Fibroblast of the aortic adventitia (primary cell): ENCODE results near the gene CSRP2. TPM values are rescaled to one million over a fixed set of nuclear protein-coding genes. Genes with fewer than 3 reads are reported as not detected.

Experiments used
- DNase-seq: peaks from one replicate; pipeline ENCODE4 v3.0.0-alpha.2; 2010; ENCODE audit warnings: low read depth
- H3K4me3 ChIP-seq: 2 replicates; pipeline ENCODE4 v1.5.1; 2011; ENCODE audit warnings: low read depth, mild to moderate bottlenecking, control low read depth, low read length, moderate library complexity
- CTCF ChIP-seq: IDR thresholded peaks from 2 replicates; pipeline ENCODE4 v1.5.1; 2011; ENCODE audit warnings: mild to moderate bottlenecking, low read length, control low read depth, inconsistent platforms; ENCODE audit not compliant: insufficient read depth
- total RNA-seq: library from RNA; depleted of rRNA; stranded (reverse); fragments of >200 nt; gene quantifications from 2 replicates; pipeline ENCODE4 v1.2.3, GENCODE V29; 2012; ENCODE audit warnings: low replicate concordance

Gene CSRP2
- 6.1 and 26.7 TPM in 2 replicates for total RNA-seq

- peak within 1 kb of the TSS; percentile 74 for H3K4me3 ChIP-seq
These were observed at the start of gene CSRP2 for GRCh38 chr12:76878899-76879709. TSS of gene CSRP2 (minus strand) at chr12:76879019. CDS start at chr12:76866260, 12,759 bp downstream.

DNA sequence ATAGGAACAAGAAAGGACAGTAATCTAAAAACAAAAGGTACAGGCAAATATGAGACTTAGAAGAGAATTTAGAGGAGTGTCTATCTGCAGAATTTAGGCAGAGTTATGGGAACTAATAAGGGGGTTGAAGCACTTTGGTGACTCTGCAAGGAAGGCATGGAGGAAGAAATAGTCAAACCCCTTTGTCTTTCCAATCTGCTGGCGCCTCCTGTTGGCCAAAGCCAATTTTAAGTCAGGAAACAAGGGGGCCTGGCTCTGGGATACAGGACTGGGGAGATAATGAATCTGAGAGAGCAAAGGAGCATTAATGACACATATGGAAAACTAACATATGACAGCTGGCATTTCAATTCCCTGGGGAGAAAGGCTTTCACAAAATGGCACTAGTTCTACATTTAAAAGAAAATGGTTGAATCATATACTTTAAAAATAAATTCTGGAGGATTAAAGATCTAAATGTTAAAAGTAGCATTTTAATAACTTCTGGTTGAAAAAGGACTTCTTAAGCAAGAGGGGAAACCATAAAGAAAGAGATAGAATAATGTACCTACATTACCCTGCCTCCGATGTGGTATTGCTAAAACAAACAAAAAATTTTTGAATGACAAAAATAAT is 48.5 kb upstream of the CSRP2 start:
- H3K4me3 ChIP-seq, result no peak overlapping the region
- peak; percentile 69 for DNase-seq
- TF ChIP-seq CTCF, result peak; percentile 74

More at GRCh38 chr12:76878899-76879709, at the start of gene CSRP2:
- peak; percentile 74 for DNase-seq
- TF ChIP-seq CTCF, result peak; percentile 50

DNA sequence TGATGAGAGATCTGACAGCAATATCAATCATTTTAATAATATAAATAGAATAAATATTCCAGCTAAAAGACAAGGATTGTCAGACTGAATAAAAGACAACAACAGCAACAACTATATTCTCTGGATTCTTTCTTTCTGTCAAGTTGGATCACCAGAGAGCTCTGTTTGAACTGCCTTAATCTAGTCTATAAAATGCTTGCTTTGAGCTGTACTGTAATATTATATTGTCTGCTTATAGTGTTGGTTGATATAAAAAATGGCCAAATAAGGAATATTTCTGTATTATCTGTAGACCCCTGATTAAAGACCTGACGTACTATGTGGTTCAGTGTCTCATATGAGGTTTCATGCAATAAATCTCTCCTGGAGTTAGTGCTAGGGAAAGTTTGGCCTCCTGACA is 46.3 kb upstream of the CSRP2 start:
- no peak overlapping the region for H3K4me3 ChIP-seq
- no peak for TF ChIP-seq CTCF
- DNase-seq, result no peak

DNA sequence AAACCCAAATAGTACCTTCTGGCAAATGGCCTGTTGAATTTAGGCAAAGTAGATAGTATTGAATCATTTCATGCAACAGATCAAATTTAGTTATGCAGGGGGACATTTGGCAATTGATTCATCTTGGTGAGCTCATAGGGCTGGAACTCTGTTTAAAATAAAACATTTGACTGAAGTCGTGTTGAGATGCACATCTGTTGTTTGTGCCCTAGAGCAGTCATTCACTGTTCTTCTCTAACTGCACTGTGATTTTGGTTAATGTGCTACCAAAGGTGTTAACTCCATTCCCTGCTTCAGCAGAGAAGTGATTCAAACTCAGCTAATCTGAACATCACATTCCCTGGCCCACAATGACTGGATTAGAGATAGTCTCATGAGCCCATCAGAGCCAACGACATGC is 44.0 kb upstream of the CSRP2 start:
- no peak overlapping the region for H3K4me3 ChIP-seq
- no peak for TF ChIP-seq CTCF
- no peak for DNase-seq

DNA sequence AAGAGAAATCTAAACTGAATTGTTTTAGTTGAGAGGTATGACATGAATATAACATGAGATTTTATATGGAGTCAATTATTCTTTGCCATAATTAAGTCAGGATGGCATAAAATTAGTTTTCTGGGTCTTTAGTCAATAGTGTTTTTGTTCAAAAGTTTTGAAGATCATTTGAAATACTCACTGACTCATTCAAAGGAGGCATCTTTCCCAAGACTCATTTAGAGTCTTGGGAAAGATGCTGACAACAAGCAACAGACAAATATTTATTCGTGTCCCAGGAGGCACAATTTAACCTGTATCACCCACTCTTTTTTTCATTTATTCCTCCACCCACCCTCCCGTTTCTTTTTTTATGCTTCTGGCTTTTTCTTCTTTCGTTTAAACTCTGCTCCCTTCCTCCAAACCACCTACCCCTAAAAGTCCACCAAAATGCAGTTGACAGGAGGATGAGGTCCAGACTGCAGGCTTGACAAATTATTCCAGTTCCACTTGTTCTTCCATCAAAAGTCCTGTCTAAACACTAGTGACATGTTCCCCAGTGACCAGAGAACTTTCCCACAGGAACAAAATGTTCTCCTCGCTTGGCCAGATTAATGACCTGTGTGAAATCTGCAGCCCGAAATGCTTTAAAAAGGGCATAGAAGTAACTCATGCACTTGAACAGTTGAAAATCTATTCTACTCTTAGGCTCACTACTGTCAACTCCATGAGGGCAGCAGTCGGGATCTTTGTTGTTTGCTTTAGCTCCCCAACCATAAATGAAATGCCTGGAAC is 43.3 kb upstream of the CSRP2 start:
- no peak overlapping the region for H3K4me3 ChIP-seq
- DNase-seq, result no peak
- no peak for TF ChIP-seq CTCF

- no peak overlapping the region for H3K4me3 ChIP-seq
- no peak for TF ChIP-seq CTCF
- DNase-seq, result no peak
These were observed 42.3 kb upstream of the CSRP2 start for GRCh38 chr12:76921100-76921471.
